K562 treated with DMSO at 1 percent for 12 hours (cell line): ENCODE results near the gene ZNF48. TPM values are rescaled to one million over a fixed set of nuclear protein-coding genes. Genes with fewer than 3 reads are reported as not detected.

ENCODE experiments used
- total RNA-seq: library from RNA; unstranded; fragments of 300-600 nt; gene quantifications from 2 replicates; pipeline ENCODE4 v1.2.3, GENCODE V29; 2022; ENCODE audit not compliant: insufficient read depth

Gene ZNF48
- total RNA-seq = 8.8 and 9.4 TPM in 2 replicates

DNA sequence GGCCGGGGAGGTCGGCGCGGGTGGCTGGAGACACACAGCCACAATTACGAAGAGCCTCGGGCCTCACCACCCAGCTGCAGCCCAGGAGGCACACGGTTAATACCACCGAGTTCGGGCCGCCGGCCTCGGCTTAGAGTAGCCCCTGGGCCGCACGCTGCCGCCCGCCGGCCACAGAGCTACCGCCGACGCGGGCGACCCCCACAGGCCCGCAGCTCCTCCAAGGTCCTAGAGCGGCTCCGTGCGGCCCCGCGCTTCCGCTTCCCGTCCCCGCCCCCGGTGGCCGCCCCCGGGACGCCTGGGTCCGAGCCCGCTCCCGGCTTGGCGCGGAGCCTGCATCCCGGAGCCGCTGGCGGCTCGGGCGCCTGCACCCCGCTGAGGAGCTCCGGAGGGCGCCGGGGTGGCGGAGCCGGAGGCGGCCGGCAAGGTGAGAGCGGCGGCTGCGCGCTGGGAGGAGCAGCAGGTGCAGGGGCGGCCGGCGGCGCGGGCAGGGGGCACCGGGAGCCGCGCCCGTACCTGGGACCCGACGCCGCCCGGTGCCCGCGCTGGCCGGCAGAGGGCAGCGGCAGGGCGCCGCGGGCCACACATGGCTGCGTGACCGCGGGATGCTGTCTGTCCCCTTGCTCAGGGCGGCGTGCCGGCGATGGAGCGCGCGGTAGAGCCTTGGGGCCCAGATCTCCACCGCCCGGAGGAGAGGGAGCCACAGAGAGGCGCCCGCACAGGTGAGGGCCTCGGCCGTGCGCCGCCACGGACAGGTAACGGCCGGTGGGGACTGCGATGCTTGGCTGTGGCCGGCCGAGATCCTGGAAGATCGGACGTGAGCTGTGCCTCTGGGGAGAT, at the start of gene ZNF48:
Gene ZNF48, plus strand, starts transcription at position 266 of the 837 bp plus-strand sequence. Its CDS starts 375 bp downstream, at position 641.

GRCh38 chr16:30355144-30355953, 39.9 kb upstream of the ZNF48 start, which contains the start of gene CD2BP2:
CD2BP2 (minus strand) TSS chr16:30355308; CDS start chr16:30354681, 627 bp downstream.

GRCh38 chr16:30370456-30371247, 24.6 kb upstream of the ZNF48 start, which contains the start of gene TBC1D10B:
TBC1D10B (minus strand) TSS chr16:30370494; CDS start chr16:30370183, 311 bp downstream.

GRCh38 chr16:30374538-30374937, 20.7 kb upstream of the ZNF48 start, which contains the start of gene MYL11:
MYL11 (plus strand) TSS chr16:30374802; CDS start chr16:30374858, 56 bp downstream.

DNA sequence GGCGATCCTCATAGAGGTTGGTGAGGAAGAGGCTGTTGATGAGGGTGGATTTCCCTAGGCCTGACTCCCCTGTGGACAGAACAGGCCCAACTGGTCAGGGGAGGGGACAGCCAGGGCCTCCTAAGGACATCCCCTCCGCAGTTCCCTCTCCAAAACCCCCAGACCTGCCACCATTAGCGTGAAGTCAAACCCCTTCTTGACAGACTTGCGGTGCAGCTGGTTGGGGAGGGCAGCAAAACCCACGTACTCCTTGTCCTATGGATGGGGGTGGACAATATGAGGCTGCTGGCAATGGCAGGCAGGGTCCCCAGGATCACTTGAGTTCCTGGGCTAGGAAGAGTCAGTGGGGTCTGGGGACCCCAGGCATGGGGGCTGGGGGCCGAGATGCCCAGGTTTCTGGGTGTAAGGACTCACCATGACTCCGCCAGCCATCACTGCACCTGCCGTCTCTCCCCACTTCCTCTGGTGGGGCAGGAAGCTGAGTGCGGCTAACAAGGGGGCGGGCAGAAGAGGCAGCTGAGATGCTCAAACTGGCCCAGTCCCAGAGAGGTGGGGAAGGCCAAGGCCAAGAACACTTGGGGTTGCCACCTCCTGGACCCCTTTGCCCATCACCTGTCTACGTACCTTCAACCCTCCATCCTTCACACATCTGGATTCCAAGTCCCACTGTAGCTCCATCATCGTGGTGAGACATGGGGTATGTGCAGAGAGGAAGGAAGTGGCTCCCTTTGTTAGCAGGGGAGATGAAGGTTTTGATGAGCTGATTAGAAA, 12.9 kb upstream of the ZNF48 start, which contains the start of gene SEPTIN1:
Gene SEPTIN1, minus strand, starts transcription at position 451 of the 771 bp plus-strand sequence. Its CDS starts 19 bp downstream, at position 432.

GRCh38 chr16:30407102-30407803, 12.0 kb downstream of the ZNF48 start, which contains the start of gene ZNF771:
ZNF771 (plus strand) TSS chr16:30407606; CDS start chr16:30408054, 448 bp downstream.

DNA sequence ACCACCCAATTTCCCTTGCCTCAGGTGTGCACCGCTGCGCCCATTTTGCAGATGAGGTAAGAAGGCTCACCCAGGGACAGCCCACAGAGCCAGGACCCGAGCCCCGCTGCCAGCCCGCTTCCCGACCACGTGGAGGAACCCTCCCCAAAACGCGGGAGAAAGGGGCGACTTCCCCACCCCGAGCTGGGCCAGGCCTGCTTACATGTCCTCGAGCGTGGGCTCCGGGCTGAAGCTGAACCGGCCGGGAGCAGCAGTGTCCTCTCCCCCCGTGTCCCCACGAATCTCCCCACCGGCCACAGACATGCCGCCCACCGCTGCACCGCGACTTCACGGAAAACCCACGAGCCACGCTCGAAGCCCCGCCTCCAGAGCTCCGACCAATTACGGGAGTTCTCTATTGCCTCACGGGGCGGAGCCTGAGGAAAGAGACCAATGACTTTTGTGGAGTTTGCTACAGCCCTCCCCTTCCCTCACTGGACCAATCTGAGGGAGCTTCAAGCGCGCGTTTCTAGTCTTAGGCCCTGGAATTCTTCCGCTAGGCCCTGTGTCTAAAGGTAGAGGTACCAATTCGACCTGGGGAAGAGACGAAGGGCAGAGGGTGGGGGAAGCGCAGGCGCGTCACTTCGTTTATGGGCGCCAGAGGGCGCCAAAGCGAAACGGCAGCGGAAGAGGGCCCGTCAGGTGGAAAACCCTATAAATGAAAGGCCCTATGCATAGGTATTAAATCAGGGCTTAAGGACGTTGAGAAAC, 34.6 kb downstream of the ZNF48 start, which contains the start of gene DCTPP1:
Gene DCTPP1, minus strand, starts transcription at position 353 of the 750 bp plus-strand sequence. Its CDS starts 50 bp downstream, at position 303.

GRCh38 chr16:30445408-30446202, 50.4 kb downstream of the ZNF48 start, which contains the start of gene SEPHS2:
SEPHS2 (minus strand) TSS chr16:30445874; CDS start chr16:30445727, 147 bp downstream.

Other genes starting within 250 kb of the ZNF48 start
- 37.8 and 46.1 TPM in 2 replicates for gene CORO1A, start 211.8 kb upstream of the ZNF48 start, total RNA-seq
- 14.8 and 43.1 TPM in 2 replicates for gene BOLA2B, start 201.8 kb upstream of the ZNF48 start, total RNA-seq
- 45.5 and 56.0 TPM in 2 replicates for gene SLX1A, start 201.5 kb upstream of the ZNF48 start, total RNA-seq
- gene SULT1A3, start 196.2 kb upstream of the ZNF48 start, total RNA-seq = 2.1 and 5.5 TPM in 2 replicates
- 1.3 TPM in 1 of 2 replicates, not detected in the other for gene NPIPB13, start 146.9 kb upstream of the ZNF48 start, total RNA-seq
- gene CD2BP2, start 40.1 kb upstream of the ZNF48 start, total RNA-seq = 27.5 and 38.1 TPM in 2 replicates
- 48.7 and 64.0 TPM in 2 replicates for gene TBC1D10B, start 24.9 kb upstream of the ZNF48 start, total RNA-seq
- gene MYL11, start 20.6 kb upstream of the ZNF48 start, total RNA-seq = not detected in 2 replicates
- 1.9 and 3.5 TPM in 2 replicates for gene SEPTIN1, start 12.9 kb upstream of the ZNF48 start, total RNA-seq
- gene ZNF771, start 12.2 kb downstream of the ZNF48 start, total RNA-seq = 14.6 and 19.6 TPM in 2 replicates
- 46.3 and 71.8 TPM in 2 replicates for gene DCTPP1, start 34.6 kb downstream of the ZNF48 start, total RNA-seq
- gene SEPHS2, start 50.5 kb downstream of the ZNF48 start, total RNA-seq = 57.8 and 99.0 TPM in 2 replicates
- 0.15 TPM in 1 of 2 replicates, not detected in the other for gene ITGAL, start 77.3 kb downstream of the ZNF48 start, total RNA-seq
- gene ZNF768, start 131.1 kb downstream of the ZNF48 start, total RNA-seq = 56.9 and 67.2 TPM in 2 replicates
- 1.8 and 3.8 TPM in 2 replicates for gene ZNF747, start 139.4 kb downstream of the ZNF48 start, total RNA-seq
- 7.4 and 9.7 TPM in 2 replicates for gene ZNF764, start 163.0 kb downstream of the ZNF48 start, total RNA-seq
- 10.1 and 13.2 TPM in 2 replicates for gene ZNF688, start 176.3 kb downstream of the ZNF48 start, total RNA-seq
- 2.3 and 6.7 TPM in 2 replicates for gene ZNF785, start 190.3 kb downstream of the ZNF48 start, total RNA-seq
- 6.9 and 13.4 TPM in 2 replicates for gene ZNF689, start 215.0 kb downstream of the ZNF48 start, total RNA-seq